GM06990 (cell line): ENCODE measurements around the gene GXYLT2.
"Not testable (repeated sequence)": the region's sequence is repeated elsewhere in the genome, so short reads cannot be mapped to it uniquely, and the experiment has no call there.

Experiments
- DNase-seq: peaks from one replicate; pipeline ENCODE4 v3.0.0-alpha.2; 2011; ENCODE audit not compliant: insufficient read length; ENCODE audit errors: extremely low read depth
- H3K27me3 ChIP-seq: replicated peaks from 2 replicates; pipeline ENCODE4 v1.6.0; 2011; ENCODE audit warnings: low read length; ENCODE audit not compliant: control insufficient read depth, insufficient read depth
- H3K36me3 ChIP-seq: 2 replicates; pipeline ENCODE4 v1.5.1; 2011; ENCODE audit warnings: low read length; ENCODE audit not compliant: control insufficient read depth, insufficient read depth
- H3K4me3 ChIP-seq: replicated peaks from 2 replicates; pipeline ENCODE4 v1.5.1; 2011; ENCODE audit warnings: low read depth, mild to moderate bottlenecking, control low read depth, low read length
- CTCF ChIP-seq: IDR thresholded peaks from 2 replicates; pipeline ENCODE4 v1.5.1; 2011; ENCODE audit warnings: low read length, control low read depth, mild to moderate bottlenecking, inconsistent platforms; ENCODE audit not compliant: insufficient read depth, poor library complexity, severe bottlenecking

Gene GXYLT2

GRCh38 chr3:72912532-72912931 is 24.7 kb downstream of the GXYLT2 start:
- no peak overlapping the region for H3K4me3 ChIP-seq
- no peak for DNase-seq
- no peaks in the 10 kb centered on the region for H3K27me3 ChIP-seq
- no peak for TF ChIP-seq CTCF
- no peaks in the 10 kb centered on the region for H3K36me3 ChIP-seq

GRCh38 chr3:72914383-72914782 is 26.5 kb downstream of the GXYLT2 start:
- no peak overlapping the region for H3K4me3 ChIP-seq
- DNase-seq: no peak
- no peak for TF ChIP-seq CTCF
- H3K27me3 ChIP-seq: no peaks in the 10 kb centered on the region
- no peaks in the 10 kb centered on the region for H3K36me3 ChIP-seq

- Histone ChIP-seq H3K36me3 (no peaks in the 10 kb centered on the region), H3K4me3 (no peak overlapping the region), H3K27me3 (no peaks in the 10 kb centered on the region)
- no peak for DNase-seq
- no peak for TF ChIP-seq CTCF
These were observed 28.4 kb downstream of the GXYLT2 start for GRCh38 chr3:72916250-72916649.

GRCh38 chr3:72919520-72919919 is 31.7 kb downstream of the GXYLT2 start:
- no peak for DNase-seq

GRCh38 chr3:72924055-72924454 is 36.2 kb downstream of the GXYLT2 start:
- peak; percentile 17 for TF ChIP-seq CTCF
- no peak for DNase-seq
- Histone ChIP-seq H3K4me3 (no peak overlapping the region), H3K27me3 (no peaks in the 10 kb centered on the region; the same call in 1 of the 2 replicates), H3K36me3 (no peaks in the 10 kb centered on the region)

More at GRCh38 chr3:72919520-72919919, 31.7 kb downstream of the GXYLT2 start:
- TF ChIP-seq CTCF: no peak
- Histone ChIP-seq H3K36me3 (no peaks in the 10 kb centered on the region), H3K4me3 (no peak overlapping the region), H3K27me3 (no peaks in the 10 kb centered on the region; the same call in 1 of the 2 replicates)

GRCh38 chr3:72928781-72929735 is 41.2 kb downstream of the GXYLT2 start:
- H3K27me3 ChIP-seq, DNase-seq, H3K4me3 ChIP-seq, H3K36me3 ChIP-seq: not testable (repeated sequence)
